Measurements from ENCODE around the gene DMXL1.
A peak's percentile ranks its signal among the peaks of the same experiment; 100 is the strongest.

Gene DMXL1, protein sequence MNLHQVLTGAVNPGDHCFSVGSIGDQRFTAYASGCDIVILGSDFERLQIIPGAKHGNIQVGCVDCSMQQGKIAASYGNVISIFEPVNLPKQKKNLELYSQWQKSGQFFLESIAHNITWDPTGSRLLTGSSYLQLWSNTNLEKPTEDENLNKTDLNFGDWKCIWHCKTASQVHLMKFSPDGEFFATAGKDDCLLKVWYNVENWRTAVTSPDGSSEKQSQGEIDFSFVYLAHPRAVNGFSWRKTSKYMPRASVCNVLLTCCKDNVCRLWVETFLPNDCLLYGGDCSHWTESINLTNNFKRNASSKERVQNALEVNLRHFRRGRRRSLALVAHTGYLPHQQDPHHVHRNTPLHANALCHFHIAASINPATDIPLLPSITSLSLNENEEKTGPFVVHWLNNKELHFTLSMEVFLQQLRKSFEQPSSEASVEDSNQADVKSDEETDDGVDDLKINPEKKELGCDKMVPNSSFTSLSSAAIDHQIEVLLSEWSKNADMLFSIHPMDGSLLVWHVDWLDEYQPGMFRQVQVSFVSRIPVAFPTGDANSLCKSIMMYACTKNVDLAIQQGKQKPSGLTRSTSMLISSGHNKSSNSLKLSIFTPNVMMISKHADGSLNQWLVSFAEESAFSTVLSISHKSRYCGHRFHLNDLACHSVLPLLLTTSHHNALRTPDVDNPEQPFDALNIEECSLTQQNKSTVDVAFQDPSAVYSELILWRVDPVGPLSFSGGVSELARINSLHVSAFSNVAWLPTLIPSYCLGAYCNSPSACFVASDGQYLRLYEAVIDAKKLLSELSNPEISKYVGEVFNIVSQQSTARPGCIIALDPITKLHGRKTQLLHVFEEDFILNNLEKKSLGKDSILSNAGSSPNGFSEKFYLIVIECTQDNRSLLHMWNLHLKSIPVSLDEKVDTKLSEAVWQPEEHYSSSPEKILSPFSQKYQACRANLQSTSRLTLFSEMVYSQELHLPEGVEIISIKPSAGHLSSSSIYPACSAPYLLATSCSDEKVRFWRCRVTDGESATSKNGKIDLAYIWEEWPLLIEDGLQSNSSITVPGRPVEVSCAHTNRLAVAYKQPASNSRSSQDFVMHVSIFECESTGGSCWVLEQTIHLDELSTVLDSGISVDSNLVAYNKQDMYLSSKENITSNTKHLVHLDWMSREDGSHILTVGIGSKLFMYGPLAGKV (N-terminal part only)

DNA sequence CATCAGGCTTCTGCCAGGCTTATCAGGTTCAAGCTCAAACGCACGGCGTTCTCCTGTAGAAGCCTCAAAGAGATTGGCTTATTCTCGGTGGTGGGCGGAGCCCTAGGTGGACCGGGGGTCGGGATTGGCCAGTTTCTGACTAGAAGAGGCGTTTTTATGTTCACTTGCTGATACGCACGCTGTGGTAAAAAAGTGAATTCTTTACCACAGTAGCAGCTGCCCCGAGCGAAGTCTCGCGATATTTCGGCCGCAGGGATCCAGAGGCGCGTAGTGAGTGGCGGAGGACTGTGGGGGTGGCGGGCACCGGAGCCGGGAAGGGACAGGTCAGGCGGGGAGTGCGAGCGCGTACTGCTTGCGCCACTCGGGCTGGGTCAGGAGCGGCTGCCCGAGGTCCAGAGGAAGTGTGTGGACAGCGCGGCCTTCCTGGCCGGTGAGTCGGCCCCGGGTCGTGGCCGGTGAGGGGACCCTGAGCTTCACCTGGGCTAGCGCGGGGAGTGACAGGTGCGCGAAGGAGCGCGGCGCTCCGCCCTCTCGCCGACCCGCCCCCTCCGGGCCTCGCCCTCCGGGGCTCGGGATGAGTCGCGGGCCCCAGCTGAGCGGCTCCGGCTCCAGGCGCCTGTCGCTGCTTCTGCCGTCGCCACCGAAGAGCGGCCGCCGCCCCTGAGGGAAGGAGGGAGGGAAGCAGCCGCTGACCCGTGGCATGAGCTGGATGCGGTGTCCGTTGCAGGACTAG, at the start of gene DMXL1:
DMXL1 (plus strand) TSS at position 260 of the 733 bp plus-strand sequence. CDS start 483 bp downstream, outside the sequence.
- peak; percentile 96 to 97 for DNase-seq (ENCODE audit: low read depth in 2 of 2, low spot score in 1 of 2)

DNA sequence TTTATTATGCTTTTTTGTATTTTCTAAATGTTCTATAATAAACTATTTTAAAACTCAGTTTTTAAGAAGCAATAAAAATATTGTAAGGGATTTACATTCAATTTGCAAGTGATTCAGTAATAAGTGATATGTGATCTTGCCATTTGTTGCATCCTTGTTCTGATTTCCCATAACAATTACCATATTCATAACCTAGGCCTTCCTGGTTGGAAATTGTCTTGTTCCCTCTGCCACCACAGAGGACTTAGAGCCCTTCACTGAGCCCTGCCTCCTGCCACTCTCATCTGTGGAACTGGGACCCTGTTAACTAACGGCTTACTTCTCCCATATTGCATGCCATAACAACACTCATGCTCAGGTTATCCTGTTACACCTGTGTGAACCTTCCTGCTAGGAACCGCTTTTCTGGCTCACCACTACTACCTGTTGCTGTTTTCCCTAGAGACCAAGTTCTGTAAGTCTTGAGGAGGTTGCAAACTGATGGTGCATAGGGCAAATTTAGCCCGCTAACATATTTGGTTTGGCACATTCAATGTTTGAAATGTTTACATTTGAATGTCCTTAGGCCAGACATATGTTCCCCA, 49.6 kb upstream of the DMXL1 start:
- no peak for DNase-seq (ENCODE audit: low read depth in 2 of 2, low spot score in 1 of 2)

DNA sequence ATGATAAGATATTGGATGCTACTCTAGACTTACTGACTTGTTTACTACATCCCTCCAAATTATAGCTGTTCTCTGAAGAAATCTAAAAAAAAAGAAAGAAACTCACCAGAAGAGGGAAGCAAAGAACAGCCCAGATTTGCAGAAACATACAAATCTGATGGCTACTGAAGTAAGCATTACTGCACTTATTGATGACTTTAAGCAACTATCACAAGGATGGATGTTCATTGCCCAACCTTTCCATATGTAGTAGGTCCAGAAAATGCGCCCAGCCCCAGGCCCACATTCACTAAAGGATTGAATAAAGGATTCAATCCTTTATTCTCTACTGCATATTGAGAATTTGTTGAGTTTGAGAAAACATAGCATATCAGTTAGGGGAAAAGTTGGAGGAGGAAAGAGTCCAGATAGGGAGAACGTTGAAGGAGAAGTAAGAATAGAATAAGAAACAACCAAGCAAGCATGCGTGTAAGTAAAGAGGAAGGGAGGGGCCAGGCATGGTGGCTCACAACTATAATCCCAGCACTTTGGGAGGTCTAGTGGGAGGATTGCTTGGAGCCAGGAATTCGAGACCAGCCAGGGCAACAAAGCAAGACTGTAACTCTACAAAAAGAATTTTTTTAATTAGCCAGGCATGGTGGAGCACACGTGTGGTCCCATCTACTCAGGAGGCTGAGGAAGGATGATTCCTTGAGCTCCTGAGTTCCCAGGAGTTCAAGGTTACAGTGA, 48.7 kb upstream of the DMXL1 start:
- no peak for DNase-seq (ENCODE audit: low read depth in 2 of 2, low spot score in 1 of 2)

DNA sequence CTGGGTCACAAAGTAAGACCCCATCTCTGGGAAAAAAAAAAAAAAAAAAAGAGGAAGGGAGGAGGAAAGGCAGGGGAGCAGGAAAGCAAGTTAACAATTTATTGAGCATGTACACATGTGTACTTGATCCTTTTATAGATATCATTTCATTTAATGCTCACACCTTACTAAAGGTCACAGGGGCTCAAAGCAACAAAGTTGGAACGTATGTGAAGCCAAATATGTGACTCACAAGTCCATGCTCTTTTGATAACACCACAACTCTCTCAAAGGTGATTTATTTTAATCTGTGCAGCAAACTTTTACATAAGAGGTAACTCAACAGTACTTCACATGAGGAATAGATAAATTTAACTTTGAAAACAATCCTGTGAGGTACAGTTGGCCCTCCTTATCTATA, 48.1 kb upstream of the DMXL1 start:
- DNase-seq (ENCODE audit: low read depth in 2 of 2, low spot score in 1 of 2): no peak

DNA sequence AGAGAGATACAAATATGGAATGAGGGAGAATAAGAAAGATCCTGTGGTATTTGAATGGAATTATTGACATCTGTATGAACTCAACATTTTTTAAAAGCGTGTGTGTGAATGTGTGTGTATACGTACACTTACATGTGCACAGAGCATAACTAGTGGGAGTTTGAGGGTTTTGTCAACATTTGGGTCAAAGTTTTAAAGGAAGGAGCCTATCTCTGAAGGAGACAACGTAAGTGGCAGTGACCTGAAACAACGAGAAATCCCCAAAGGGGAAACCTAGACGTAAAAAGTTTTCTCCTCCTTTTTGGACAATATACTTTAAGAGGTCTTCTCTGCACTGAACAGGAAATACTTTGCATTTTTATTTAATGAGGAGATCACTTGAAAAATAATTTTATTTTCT, 42.3 kb upstream of the DMXL1 start:
- no peak for DNase-seq (ENCODE audit: low read depth in 2 of 2, low spot score in 1 of 2)

DNA sequence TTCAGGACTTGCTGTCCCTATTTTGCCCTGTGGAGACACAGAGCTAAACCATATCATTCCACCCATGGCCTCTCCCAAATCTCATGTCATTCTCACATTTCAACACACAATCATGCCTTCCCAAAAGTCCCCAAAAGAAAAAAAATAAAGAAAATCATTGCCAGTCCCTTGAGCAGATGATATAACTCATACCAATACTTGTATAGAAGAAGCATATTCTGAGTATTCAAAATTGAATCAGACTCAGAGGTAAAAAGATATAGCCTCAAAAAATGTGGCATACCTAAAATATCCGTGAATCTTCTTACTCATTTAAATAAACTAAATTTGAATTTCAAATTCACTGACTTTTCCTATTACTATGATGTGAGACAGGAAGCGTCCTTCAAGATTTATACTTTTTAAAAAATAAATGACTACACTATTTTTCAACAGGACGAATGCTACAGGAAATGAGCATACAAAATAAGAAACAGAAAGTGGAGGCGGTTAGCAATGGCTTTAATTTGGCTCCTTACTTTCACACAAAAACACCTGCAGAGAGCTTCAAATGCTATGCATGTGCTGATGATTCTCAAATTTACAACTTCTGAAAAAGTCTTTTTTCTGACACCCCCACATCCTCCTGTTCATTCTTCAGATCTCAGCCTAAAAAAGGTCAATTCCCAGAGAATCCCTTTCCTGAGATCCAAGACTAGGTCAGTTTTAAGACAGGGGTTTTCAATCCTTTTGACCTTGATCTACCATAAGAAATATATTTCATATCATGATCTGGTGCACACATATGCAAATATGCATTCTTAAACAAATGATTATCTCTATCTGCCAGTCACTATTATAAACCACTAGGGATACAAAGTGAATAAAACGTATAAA, 39.6 kb upstream of the DMXL1 start:
- no peak for DNase-seq (ENCODE audit: low read depth in 2 of 2, low spot score in 1 of 2)

DNA sequence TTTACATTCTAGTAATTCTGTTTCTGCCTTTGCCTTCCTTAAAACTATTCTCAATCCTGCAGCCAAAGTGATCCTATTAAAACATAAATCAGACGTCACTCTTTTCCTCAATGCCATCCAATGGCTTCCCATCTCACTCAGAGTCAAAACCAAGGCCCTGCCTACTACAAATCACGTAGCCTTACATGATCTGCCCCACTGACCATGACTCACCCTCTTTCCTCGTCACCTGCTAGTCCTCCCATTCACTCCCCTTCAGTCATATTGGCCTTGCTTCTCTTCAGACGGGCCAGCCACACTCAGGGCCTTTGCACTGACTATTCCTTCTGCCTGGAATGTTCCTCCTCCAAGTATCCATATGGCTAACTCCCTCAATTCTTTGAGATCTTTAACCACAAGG, 39.0 kb upstream of the DMXL1 start:
- DNase-seq (ENCODE audit: low read depth in 2 of 2, low spot score in 1 of 2): no peak

DNA sequence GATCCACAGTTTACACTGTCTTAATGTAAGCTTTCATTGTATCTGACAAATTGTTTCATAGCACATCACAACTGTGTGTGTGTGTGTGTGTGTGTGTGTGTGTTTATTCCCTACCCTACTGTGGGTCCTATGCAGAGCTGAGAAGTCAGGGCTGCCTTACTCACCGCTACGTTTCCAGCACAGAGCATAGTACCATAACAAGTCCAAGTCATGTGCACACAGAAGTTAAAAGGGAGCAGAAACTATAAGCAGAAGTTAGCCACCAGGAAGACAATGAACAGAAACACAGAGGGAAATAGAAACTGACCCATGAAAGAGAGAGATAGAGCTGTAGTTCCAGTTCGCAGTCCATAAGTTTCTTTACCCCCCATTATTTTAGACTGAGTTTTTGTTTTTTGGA, 38.2 kb upstream of the DMXL1 start:
- no peak for DNase-seq (ENCODE audit: low read depth in 2 of 2, low spot score in 1 of 2)

DNA sequence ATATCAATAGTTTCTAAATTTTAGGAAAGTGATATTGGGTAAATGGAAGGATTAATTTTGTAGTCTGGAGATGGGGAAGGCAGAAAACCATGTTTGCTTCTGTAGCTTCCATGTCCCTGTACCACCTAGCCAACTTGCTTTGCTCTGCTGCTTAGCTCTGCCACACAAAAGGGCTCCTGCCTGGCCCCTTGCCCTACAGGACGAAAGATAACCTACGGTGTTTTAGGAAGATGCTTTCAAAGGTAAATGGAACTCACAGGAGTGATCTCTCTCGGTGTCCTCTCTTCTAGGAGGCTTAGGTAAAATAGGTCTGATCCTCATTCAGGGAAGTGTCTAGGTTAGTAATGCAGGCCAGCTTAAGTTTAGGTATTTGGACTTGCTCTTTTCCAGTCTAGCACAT, 37.8 kb upstream of the DMXL1 start:
- no peak for DNase-seq (ENCODE audit: low read depth in 2 of 2, low spot score in 1 of 2)

DNA sequence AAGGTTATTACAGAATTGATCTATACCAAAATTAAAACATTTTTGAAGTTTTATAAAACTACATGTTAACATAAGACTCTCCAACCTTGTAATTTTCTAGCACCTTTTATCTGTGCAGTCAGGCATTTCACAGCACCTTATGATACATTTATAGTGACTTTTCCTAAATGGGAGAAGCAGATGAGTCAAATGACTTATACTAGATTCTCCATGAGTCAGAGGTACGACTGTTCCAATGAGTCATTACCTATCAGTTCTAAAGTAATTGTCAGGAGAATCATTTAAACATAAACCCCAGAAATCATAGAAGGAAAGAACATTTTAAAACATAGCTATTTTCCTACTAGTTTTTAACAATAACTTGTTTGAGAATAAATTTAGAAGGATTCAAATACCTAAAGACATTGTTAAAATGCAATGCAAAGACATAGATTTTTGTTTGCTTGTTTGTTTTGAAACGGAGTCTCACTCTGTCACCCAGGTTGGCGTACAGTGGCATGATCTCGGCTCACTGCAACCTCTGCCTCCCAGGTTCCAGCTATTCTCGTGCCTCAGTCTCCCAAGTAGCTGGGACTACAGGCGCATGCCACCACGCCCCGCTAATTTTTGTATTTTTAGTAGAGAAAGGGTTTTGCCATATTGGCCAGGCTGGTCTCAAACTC, 34.7 kb upstream of the DMXL1 start:
- DNase-seq (ENCODE audit: low read depth in 2 of 2, low spot score in 1 of 2): no peak

DNA sequence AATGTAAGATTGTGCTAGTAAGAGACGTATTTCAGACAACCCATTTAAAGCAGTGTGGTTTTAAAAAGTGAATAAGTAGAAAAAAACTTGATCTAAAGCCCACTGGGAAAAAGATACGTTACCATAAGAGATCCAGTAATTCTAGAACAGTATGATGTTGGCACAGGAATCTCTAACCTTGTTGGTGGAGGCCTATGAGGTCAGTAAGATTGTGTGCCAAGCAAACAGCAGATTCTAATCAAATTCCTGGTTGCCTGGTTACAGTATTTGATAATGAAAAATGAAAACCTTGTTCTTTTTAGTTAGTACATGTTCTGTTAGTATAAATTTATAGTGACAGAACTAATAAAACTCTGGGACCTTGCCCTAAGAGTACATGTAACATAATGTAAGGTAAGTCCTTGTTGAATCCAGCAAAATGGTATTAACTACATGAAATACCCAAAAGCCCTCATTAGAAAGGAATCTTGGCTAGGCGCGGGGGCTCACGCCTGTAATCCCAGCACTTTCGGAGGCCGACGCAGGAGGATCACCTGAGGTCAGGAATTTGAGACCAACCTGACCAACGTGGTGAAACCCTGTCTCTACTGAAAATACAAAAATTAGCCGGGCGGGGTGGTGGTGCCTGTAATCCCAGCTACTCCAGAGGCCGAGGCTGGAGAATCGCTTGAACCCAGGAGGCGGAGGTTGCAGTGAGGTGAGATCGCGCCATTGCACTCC, 33.2 kb upstream of the DMXL1 start:
- no peak for DNase-seq (ENCODE audit: low read depth in 2 of 2, low spot score in 1 of 2)

DNA sequence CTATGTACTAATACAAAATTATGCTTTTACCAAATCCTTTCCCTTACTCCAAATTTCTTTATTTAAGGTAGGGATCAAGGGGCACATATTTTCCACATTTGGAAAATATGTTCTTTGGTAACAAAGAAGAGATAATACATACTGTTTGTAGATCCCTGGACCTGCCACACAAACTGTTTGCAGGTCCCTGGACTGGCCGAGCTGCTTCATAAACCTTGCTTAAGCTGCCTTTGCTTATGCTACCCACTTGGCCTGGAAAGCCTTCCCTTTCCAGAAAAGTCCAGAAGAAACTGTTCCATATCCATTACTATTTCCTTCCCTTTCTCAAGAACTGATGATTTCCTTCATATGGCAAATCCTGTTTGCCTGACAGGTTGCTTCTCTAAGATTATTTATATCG, 22.6 kb upstream of the DMXL1 start:
- no peak for DNase-seq (ENCODE audit: low read depth in 2 of 2, low spot score in 1 of 2)

DNA sequence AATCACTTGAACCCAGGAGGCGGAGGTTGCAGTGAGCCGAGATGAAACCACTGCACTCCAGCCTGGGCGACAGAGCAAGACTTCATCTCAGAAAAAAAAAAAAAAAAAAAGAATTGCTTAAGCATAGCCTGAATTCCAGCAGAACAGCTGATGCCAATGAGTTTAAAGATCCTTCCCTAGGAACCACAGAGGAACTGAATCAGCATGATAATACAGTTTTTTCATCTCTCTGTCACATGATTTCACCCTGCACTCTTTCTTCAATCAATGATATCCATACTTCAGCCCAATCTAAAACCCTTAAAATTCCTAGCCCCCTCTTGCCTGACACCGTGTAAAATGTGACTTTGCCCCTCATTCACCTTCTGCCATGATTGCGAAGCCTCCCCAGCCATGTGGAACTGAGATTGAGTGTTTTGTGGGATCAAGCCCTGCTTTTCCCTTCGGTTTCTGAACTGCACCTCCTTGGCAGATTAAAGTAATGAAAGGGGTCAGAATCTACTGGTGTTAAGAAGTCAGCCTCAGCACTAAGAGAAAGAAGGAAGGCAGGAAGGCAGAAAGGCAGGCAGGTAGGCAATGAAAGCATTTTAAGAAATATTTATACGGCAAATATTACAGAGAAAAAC, 20.9 kb upstream of the DMXL1 start:
- no peak for DNase-seq (ENCODE audit: low read depth in 2 of 2, low spot score in 1 of 2)

DNA sequence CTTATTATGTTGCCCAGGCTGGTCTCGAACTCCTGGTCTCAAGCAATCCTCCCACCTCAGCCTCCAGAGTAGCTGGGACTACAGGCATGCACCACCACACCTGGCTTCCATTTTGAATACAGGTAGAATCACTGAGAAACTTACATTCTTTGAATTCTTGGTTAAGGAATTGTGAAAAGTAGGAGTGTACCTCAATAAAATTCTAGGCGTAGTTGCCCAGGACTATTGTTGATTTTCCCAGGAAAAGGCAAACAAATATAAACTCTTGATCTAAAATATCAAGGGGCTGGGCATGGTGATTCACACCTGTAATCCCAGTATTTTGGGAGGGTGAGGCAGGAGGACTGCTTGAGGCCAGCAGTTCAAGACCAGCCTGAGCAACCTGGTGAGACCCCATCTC, 16.8 kb upstream of the DMXL1 start:
- no peak for DNase-seq (ENCODE audit: low read depth in 2 of 2, low spot score in 1 of 2)

DNA sequence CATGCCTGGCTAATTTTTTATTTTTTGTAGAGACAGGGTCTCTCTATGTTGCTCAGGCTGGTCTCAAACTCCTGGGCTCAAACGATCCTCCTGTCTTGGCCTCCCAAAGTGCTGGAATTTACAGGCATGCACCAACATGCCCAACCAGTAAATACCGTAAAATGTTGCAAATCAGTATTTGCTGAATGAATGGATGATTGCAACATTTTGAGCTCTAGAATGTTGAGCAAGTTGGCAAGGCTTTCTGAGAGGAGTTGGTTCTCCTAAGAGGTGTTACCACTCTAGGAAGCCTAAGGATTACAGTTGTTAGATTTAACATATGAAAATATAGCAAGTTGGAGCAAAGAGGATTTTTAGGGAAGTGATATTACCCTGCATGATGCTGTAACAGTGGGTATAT, 15.6 kb upstream of the DMXL1 start:
- DNase-seq (ENCODE audit: low read depth in 2 of 2, low spot score in 1 of 2): no peak

DNA sequence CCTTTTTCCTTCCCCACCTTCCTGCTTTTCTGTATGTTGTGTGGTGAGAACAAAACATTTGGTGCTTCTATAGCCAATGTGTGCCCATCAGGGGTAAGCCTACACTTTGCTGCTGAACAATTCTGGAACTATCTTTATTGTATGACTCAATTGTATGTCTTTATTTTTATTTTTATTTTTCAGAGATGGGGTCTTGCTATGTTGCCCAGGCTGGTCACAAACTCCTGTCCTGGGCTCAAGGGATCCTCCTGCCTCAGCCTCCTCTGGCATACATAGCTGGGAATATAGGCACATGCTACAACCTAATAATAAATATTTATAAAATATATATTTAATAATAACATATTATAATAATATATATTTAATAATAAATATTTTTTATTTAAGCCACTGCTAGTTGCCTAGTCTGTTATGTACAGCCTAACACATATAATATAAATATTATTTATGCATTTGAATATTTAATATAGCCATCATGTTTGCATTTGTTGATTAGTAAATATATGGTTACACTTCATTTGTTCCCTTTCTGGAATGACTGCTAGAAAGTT, 11.8 kb upstream of the DMXL1 start:
- DNase-seq (ENCODE audit: low read depth in 2 of 2, low spot score in 1 of 2): no peak

DNA sequence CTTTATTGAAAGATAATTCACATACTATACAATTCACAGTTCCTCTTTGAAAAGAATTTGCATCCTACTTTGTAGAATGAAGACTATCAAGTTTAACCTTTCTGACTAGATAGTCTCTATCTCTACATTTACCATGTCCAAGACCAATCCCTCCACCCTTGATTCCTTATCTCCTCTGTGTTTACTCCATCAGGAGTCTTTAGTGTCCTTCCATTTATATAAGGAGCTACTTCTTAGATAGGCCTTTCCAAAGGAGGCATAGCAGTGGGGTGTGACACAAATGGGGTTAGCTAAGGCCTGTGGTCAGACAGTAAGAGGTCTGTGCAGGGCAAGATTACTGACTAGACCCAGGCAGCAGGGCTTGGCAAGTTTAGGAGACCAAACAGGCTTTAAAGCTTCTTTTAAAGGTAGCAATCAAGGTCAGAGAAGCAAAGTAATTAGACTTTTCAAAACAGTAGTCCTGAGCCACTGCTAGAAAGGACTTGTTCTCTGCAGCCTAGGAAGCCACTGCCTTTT, 11.1 kb upstream of the DMXL1 start:
- DNase-seq (ENCODE audit: low read depth in 2 of 2, low spot score in 1 of 2): no peak

Measured in stimulated activated CD8-positive, alpha-beta memory T cell treated with anti-CD3 and anti-CD28 coated beads, Interleukin-4, amount 100 ng/mL, for 1 hour (primary cell).